ENCODE measurements around the gene C16orf87.

C16orf87 gene

DNA sequence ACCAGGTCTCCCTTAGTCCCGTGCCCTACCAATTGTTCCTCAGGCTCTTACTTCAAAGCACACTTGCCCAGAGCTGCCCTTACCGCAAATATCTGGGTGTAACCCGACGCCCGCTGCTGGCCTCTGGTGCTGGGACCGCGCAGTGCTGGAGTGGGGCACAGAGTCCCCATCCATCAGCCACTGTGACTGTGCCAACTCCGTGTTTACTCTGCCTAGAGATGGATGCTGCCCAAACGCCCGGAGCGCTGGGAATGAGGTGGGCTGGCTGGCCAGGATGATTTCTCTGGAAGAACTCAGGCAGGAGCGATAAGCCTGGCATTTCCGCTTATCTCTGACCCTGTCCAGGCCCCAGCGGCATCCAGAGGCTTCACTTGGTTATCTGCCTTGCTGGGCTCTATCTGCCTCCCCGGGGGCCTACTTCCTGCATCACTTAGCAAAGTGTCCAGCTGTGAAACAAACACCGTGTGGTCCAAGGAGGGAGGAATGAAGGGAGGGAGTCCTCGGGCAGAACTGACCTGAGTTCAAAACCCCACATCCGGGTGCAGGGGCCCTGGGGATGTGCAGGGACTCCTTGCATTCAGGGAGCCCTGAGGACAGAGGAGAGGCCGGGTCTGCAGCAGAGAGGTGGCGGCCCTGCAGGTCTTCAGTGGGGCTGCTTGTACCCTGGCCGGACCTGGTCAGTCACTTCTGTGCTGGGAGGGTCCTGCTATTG lies 73.5 kb downstream of the C16orf87 start:
- no peak for DNase-seq (ENCODE audit: low spot score)

GRCh38 chr16:46756772-46757171 lies 74.2 kb downstream of the C16orf87 start:
- DNase-seq (ENCODE audit: low spot score) = no peak

DNA sequence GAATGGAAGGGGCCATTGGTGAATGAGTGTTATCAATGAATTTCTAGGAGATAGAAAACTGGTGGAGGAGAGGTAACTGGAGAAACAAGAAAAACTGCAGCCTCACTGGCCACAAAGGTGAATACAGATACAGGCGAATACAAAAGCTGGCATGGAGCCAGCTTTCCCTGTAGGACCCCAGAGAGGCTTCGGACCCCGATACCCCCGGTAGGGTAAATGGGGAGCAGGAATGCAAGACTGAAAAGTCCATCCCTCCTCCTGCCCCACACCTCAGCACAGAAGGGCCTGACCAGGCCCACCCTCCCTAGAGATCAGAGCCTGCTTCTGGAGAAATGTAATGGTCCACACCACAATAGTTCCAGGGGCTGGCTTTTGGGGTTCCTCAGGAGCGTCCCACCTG lies 78.0 kb downstream of the C16orf87 start:
- DNase-seq (ENCODE audit: low spot score) = no peak

DNA sequence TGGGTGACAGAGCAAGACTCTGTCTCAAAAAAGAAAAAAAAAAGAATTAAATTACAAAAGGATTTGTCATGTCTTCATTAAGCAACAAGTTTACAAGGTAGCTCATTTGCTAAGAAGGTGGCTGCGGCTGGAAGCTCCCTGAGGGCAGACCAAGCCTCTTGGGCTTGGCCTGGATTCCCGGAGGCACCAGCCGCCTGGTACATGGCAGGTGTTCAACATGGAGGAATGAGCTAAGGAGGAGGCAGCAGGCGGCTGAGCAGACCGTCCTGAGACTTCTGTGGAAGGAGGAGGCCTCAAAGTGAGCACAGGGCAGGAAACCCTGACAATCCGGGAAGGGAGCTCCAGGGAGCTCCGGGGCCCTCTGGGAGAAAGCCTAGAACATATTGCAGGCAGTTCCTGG lies 79.6 kb downstream of the C16orf87 start:
- no peak for DNase-seq (ENCODE audit: low spot score)

- DNase-seq (ENCODE audit: low spot score) = no peak
Observed at GRCh38 chr16:46748775-46749705, 81.9 kb downstream of the C16orf87 start.

DNA sequence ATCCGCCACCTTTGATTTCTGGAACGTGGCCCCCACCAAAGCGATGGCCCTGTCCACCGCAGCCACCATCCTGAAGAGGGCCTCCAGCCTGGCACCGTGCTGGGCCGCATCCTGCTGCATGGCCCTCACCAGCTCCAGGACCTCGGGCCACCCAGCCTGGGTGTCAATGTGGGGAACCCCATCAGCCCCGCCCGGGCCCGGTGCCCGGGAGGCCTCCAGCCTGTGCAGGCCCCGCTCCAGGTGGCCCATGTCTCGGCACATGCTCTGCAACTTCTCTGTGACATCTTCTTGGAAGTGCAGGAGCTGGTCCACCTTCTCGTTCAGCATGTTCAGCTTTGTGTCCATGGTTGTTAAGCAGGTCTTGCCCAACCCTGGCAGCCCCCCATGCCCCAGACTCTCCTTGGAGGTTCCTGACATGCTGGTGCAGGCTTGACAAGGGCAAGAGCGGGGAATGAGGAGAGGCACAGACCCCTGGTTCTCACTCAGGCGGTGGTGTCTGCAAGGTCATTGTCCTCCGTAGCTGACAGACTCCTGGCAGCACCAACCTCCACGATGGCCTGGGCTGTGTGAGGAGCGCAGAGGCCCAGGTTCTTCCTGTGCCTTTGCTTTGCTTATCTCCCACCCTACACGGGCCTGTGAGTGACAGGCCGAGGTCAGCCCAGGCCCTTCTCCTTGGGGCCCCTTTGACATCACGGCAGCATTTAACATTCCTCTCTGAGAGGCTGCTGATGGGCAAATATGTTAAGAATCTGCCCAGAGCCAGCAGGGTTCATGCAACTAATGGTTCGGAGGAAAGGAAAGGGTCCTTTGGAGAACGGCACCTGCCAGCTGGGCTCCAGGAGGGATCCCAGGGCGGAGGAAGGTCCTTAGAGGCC lies 83.0 kb downstream of the C16orf87 start, which contains the start of gene MYLK3:
Gene MYLK3, minus strand, starts transcription at position 568 of the 875 bp plus-strand sequence. Its CDS starts 151 bp downstream, at position 417.
- DNase-seq (ENCODE audit: low spot score) = no peak

- no peak for DNase-seq (ENCODE audit: low spot score)
Observed at GRCh38 chr16:46746821-46747776, 83.9 kb downstream of the C16orf87 start.

Data from Ammon's horn (tissue), 1 donor.